Measurements from ENCODE around the gene F8. TPM values are rescaled to one million over a fixed set of nuclear protein-coding genes. Genes with fewer than 3 reads are reported as not detected.
A peak's percentile ranks its signal among the peaks of the same experiment; 100 is the strongest.

Gene F8
- total RNA-seq (ENCODE audit: unreplicated experiment): 1.8 TPM
- long read RNA-seq, partial matches to known transcripts: 0 of 2 reads
- long read RNA-seq, other reads (novel, unspliced or antisense): 2 of 2 reads

DNA sequence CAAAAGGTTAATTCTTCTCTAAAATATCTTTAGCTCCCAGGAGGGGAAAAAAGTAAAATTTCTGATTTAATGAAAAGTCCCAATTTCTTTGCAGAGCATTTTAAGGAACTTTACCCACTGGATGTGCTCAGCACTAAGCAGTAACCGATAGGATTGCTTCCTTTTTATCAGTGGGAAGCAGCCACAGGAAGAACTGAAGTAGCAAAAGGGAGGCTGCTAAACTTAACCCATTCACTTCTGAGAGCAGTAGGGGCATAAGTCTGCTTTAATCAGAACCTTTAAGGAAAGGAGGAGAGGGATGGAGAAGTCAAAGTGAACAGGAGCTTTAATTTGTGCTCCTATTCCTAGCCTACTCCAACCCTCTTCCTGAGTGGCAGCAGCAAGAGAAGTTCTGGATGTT, at the start of gene F8:
Gene F8, minus strand, starts transcription at position 139 of the 400 bp plus-strand sequence. CDS start 171 bp downstream, outside the sequence.
- peaks cover 4% of the 10 kb centered on the region for H3K27me3 Mint-ChIP-seq (ENCODE audit: unreplicated experiment)
- no peaks in the 10 kb centered on the region for H3K36me3 Mint-ChIP-seq (ENCODE audit: unreplicated experiment)

GRCh38 chrX:155071694-155072280, 49.3 kb upstream of the F8 start:
- peaks cover 4% of the 10 kb centered on the region for H3K27me3 Mint-ChIP-seq (ENCODE audit: unreplicated experiment)
- peaks cover 7% of the 10 kb centered on the region for H3K4me1 Mint-ChIP-seq (ENCODE audit: low read depth, unreplicated experiment)
- TF ChIP-seq, protein P1, sequence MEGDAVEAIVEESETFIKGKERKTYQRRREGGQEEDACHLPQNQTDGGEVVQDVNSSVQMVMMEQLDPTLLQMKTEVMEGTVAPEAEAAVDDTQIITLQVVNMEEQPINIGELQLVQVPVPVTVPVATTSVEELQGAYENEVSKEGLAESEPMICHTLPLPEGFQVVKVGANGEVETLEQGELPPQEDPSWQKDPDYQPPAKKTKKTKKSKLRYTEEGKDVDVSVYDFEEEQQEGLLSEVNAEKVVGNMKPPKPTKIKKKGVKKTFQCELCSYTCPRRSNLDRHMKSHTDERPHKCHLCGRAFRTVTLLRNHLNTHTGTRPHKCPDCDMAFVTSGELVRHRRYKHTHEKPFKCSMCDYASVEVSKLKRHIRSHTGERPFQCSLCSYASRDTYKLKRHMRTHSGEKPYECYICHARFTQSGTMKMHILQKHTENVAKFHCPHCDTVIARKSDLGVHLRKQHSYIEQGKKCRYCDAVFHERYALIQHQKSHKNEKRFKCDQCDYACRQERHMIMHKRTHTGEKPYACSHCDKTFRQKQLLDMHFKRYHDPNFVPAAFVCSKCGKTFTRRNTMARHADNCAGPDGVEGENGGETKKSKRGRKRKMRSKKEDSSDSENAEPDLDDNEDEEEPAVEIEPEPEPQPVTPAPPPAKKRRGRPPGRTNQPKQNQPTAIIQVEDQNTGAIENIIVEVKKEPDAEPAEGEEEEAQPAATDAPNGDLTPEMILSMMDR (IDR thresholded peaks at IDR 0.05; ENCODE audit: partially characterized antibody, unreplicated experiment): no peak
- peak overlapping the region; percentile 92 for H3K27ac Mint-ChIP-seq (ENCODE audit: unreplicated experiment)
- peak overlapping the region; percentile 89 for H3K4me3 Mint-ChIP-seq (ENCODE audit: unreplicated experiment)
- peaks cover 6% of the 10 kb centered on the region for H3K36me3 Mint-ChIP-seq (ENCODE audit: unreplicated experiment)
- peaks cover 2% of the 10 kb centered on the region for H3K9me3 Mint-ChIP-seq (ENCODE audit: unreplicated experiment)
- peak; percentile 35 for DNase-seq

More for the DNA sequence above, at the start of gene F8:
- Mint-ChIP-seq H3K27ac (ENCODE audit: unreplicated experiment) (no peak within 1 kb of the TSS), H3K9me3 (ENCODE audit: unreplicated experiment) (no peaks in the 10 kb centered on the region), H3K4me1 (ENCODE audit: low read depth, unreplicated experiment) (no peaks in the 10 kb centered on the region), H3K4me3 (ENCODE audit: unreplicated experiment) (no peak within 1 kb of the TSS)
- TF ChIP-seq, protein P1 (IDR thresholded peaks at IDR 0.05; ENCODE audit: partially characterized antibody, unreplicated experiment): no peak
- no peak for DNase-seq

- Mint-ChIP-seq H3K27ac (ENCODE audit: unreplicated experiment) (peak within 1 kb of the TSS; percentile 92), H3K9me3 (ENCODE audit: unreplicated experiment) (peaks cover 2% of the 10 kb centered on the region), H3K27me3 (ENCODE audit: unreplicated experiment) (peaks cover 4% of the 10 kb centered on the region), H3K36me3 (ENCODE audit: unreplicated experiment) (peaks cover 6% of the 10 kb centered on the region), H3K4me3 (ENCODE audit: unreplicated experiment) (peak within 1 kb of the TSS; percentile 89), H3K4me1 (ENCODE audit: low read depth, unreplicated experiment) (peaks cover 7% of the 10 kb centered on the region)
- TF ChIP-seq, protein P1 (IDR thresholded peaks at IDR 0.05; ENCODE audit: partially characterized antibody, unreplicated experiment): no peak
- DNase-seq: peak; percentile 75
These were observed 48.6 kb upstream of the F8 start, which contains the start of the genes BRCC3, CMC4 and MTCP1 for GRCh38 chrX:155070975-155071693. Gene BRCC3 (plus strand): TSS chrX:155071508. CDS start chrX:155071528, 20 bp downstream. Gene CMC4 (minus strand): TSS chrX:155071136. CDS start chrX:155064023, 7,113 bp downstream. Gene MTCP1 (minus strand): TSS chrX:155071136. CDS start chrX:155066010, 5,126 bp downstream.

- peaks cover 4% of the 10 kb centered on the region for H3K27me3 Mint-ChIP-seq (ENCODE audit: unreplicated experiment)
- peaks cover 2% of the 10 kb centered on the region for H3K9me3 Mint-ChIP-seq (ENCODE audit: unreplicated experiment)
- H3K4me3 Mint-ChIP-seq (ENCODE audit: unreplicated experiment): peak overlapping the region; percentile 76
- DNase-seq: no peak
- TF ChIP-seq, protein P1 (IDR thresholded peaks at IDR 0.05; ENCODE audit: partially characterized antibody, unreplicated experiment): no peak
- H3K36me3 Mint-ChIP-seq (ENCODE audit: unreplicated experiment): peaks cover 5% of the 10 kb centered on the region
- H3K27ac Mint-ChIP-seq (ENCODE audit: unreplicated experiment): no peak overlapping the region
- H3K4me1 Mint-ChIP-seq (ENCODE audit: low read depth, unreplicated experiment): peaks cover 7% of the 10 kb centered on the region
These were observed 48.1 kb upstream of the F8 start for GRCh38 chrX:155070663-155070974.

DNA sequence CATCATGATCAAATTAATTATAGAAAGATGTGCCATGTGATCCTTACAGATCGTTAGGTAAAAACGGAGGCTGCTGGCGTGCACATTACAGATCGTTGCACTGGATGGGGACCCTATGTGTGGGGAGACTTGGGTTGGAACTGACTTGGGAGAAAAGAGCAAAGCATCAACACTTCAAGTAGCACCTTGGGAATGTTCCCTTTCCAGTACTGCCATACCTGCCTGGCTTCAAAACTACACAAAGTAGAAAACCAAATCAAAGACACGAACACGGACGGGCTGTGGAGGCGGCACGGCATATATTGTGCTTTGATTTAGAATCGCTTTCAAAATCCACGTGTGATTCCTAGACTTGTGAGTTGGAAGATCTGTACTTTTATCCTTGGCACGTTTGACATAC, 47.5 kb upstream of the F8 start:
- peaks cover 4% of the 10 kb centered on the region for H3K27me3 Mint-ChIP-seq (ENCODE audit: unreplicated experiment)
- H3K27ac Mint-ChIP-seq (ENCODE audit: unreplicated experiment): no peak overlapping the region
- peaks cover 2% of the 10 kb centered on the region for H3K9me3 Mint-ChIP-seq (ENCODE audit: unreplicated experiment)
- H3K4me1 Mint-ChIP-seq (ENCODE audit: low read depth, unreplicated experiment): peaks cover 7% of the 10 kb centered on the region
- H3K36me3 Mint-ChIP-seq (ENCODE audit: unreplicated experiment): no peaks in the 10 kb centered on the region
- H3K4me3 Mint-ChIP-seq (ENCODE audit: unreplicated experiment): peak overlapping the region; percentile 76
- no peak for DNase-seq
- TF ChIP-seq, protein P1 (IDR thresholded peaks at IDR 0.05; ENCODE audit: partially characterized antibody, unreplicated experiment): no peak

Data from glutamatergic neuron (in vitro differentiated cells).